Measurements from ENCODE around the gene POLD4.

DNA sequence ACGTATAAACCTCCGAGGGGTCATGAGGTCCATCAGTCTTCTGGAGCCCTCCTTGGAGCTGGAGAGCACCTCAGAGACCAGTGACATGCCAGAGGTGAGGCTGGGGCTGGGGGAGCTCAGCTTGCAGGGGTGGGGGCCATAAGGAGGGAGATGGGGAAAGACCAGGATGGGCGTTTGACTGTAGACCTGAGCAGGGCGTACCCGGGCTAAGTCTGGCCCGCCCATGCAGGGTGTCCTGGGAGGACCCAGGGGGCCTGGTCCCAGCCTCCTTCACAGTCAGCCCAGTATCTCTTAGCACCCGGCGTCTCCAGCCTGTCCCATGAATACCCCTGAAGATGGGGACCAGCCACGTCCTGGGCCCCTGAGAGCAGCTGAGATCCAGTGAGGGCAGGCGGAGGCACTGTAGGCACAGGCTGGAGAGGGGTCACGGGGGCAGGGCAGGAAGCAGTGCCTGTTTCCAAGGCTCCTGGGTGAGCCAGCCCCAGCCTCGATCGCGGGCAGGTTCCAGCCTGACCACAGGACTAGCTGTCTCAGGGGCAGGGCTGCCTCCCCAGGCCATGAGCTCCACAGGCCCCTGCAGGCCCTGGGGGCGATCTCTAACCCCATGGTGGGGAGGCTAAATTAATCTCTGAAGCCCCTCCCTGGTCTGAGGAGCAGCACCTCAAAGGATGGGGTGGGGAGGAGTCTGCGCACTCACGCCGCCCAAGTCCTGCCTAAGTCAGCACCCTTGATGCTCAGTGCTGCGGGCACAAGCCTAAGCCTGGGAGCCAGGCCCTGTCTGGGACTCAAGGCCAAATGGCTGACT lies 42.9 kb downstream of the POLD4 start:
- TF ChIP-seq POLR2AphosphoS5 (IDR thresholded peaks at IDR 0.05; ENCODE audit: low read depth, low read length) (no peak), TAF1 (IDR thresholded peaks at IDR 0.05; ENCODE audit: borderline replicate concordance, insufficient read depth, low read length) (no peak), SIN3A (IDR thresholded peaks at IDR 0.05; ENCODE audit: borderline replicate concordance, insufficient read depth, low read length) (no peak), REST (IDR thresholded peaks at IDR 0.05; ENCODE audit: insufficient read depth in 1 of 2, low read depth in 2 of 2, low read length in 2 of 2) (no peak), FOXP2 (optimal IDR thresholded peaks at IDR 0.05; ENCODE audit: borderline replicate concordance, extremely low read depth, extremely low read length, insufficient read depth) (no peak)
